NCI-H2171 (cell line): ENCODE results near the gene DAAM2.

Experiments
- DNase-seq: peaks from one replicate; lab custom pipeline; 2025; lab: John Stamatoyannopoulos, UW

The DAAM2 gene

DNA sequence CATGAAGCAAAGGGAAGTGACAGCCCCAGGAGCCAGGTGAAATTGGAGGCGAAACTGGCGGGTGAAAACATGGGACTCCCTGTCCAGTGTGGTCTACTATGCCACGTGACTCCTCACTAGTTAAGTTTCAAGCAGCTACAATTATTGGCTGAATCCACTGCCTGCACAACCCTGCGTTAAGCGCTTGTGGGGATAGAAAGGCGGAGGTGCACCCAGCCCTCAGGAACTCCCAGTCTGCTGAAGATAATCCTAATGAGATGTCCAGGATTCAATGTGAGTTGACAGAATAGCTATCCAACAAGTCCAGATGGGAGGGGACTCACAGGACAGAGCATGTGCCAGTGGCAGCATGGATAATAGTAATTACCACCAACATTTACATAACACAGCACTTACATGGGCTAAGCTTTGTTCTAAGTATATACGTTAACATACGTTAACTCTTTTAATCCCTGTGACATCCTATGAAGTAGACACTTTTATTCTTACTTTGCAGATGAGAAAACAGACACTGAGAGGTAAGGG lies 140.3 kb downstream of the DAAM2 start:
- DNase-seq, result no peak

DNA sequence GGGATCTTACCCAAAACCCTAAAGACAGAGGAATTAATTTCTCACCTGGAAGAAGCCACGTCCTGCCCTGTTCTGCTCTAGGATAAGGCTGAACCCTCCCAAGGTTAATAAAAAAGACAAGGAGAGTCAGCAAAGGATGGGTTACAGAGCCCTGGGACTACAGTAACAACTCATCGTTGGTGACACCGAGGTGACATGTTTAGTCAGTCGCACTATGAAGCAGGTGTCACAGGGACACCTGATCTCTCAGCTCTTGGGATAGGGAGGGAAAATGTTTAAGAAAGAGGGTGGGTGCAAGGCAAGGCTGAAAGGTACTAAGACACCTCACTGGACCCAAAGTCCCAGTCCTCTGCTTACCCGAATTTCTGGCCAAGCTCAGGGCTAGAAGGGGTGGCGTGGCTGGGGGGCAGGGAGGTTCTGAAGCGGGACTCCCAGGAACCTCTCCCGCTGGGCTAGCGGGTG lies 141.5 kb downstream of the DAAM2 start:
- DNase-seq, result no peak

- DNase-seq, result peak; percentile 71
Observed at GRCh38 chr6:39934131-39934757, 142.1 kb downstream of the DAAM2 start, which contains the start of gene MOCS1. Gene MOCS1, minus strand, starts transcription at chr6:39934462. Its CDS starts 45 bp downstream, at chr6:39934417.

DNA sequence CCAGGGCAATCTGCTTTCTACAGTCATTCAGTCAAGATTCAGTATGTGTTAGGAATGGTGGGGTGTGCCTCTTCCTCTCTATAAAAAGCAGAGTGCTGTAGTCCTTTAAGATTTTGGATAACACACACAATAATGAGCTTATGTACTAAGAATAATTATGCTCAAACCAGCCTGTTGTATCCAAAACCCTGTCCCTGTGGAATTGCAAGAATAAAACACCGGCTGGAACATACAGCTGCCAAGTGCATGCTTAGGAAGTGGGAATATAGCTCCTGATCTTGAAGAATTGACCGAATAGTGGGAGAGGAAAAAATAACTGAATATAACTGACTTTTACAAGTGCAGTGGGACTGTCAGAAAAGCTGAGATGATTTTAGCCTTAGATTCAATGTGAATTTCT lies 143.1 kb downstream of the DAAM2 start:
- no peak for DNase-seq

DNA sequence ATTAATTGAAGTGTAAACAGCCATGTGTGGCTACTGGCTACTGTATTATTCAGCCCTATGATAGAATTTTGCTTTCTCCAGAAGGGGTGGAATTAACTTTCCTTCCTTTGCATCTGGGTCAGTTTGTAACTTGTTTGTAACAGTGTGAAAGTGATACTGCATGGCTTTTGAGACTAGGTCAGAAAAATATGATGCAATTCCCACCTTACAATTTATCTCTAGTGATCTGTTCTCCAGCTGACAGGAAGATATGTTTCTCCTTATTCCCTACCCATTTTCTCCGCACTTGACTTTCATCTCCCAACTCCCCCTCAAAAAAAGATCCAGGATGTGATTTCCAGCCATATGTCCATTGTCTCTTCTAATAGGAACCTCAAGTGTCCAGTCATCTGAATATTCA lies 144.7 kb downstream of the DAAM2 start:
- DNase-seq, result no peak

DNA sequence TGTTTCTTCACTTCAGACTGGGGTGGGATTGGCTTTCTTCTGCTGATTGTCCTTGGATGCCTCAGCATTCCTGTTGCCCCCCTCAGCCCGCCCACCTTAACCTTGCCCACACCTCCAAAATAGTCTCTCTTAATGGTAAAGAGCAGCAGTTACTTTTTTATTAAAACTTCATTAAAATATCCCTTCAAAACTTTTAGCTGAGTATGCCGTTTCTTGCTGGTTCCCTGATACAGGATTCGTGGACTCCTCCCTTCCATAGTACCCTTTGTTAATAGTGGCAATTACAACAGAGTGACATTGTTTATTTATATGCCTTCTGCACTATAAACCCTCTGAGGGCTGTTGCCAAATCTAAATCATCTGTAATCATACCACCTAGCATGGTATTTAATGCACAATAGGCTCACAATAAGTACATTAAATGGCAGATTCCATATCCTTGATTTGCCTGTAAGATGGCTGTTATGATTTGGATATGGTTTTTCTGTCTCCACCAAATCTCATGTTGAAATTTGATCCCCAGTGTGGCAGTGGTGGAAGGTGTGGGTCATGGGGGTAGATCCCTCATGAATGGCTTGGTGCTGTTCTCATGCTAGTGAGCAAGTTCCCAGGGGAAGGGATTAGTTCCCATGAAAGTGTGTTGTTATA lies 145.6 kb downstream of the DAAM2 start:
- no peak for DNase-seq

- DNase-seq, result peak; percentile 54
Observed at GRCh38 chr6:39938773-39939654, 146.8 kb downstream of the DAAM2 start.

DNA sequence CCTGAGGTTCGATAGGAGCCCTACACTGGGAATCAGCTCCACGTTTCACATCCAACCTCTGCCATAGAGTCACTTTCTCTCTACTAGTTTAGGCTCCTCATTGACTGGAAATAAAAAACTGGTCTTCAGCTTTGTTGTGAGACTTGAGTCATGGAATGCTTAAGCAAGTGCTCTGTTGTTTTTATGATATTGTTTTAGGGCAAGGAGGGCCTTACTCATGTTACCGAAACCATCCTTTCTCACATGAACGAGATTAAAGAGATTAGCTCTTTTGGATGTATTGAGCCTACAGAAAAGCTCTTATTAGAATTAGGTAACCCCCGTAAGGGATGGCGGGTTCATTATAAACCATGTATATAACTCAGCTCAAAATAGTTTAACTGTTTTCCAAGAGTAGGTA lies 149.0 kb downstream of the DAAM2 start:
- DNase-seq, result no peak

DNA sequence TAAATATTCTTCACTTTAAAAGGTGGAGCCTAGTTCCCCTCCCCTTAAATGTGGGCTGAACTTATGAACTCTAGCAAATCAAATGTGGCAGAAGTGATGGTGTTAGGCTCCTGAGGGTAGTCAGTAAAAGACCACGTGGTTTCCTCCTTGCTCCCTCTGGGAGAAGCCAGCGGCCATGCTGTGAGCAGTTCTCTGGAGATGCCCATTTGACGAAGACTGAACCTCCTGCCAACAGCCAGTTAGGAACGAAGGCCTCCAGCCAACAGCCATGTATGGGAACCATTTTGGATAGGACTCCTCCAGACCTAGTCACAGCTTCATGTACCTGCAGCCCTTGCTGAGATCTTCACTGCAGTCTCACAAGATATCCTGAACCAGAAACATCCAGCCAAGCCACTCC lies 149.6 kb downstream of the DAAM2 start:
- no peak for DNase-seq

- no peak for DNase-seq
Observed at GRCh38 chr6:39942903-39943580, 150.9 kb downstream of the DAAM2 start.

GRCh38 chr6:39945626-39946025 lies 153.4 kb downstream of the DAAM2 start:
- DNase-seq, result no peak

DNA sequence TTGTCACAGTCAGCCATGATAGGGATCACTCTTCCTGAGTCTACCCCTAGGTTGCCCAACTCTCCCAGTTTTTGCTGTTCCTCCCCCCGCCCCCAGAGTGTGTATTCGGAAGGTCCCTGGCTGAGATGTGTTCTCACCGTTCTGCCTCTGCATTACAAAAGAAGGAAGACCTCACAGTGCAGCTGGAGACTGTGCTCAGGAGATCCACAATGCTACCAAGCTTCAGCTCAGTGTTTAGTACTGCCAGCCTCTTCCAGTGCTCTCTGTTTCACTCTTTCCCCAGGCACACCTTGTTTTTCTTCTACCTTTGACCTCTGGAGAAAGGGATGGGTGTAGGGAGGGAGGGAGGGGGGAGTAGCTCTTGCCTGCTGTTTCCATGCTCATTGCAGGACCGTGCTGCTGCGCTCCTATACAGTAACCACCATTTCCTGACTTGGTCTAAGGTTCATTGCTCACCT lies 155.5 kb downstream of the DAAM2 start:
- DNase-seq, result no peak

GRCh38 chr6:39948199-39948791 lies 156.1 kb downstream of the DAAM2 start:
- no peak for DNase-seq

DNA sequence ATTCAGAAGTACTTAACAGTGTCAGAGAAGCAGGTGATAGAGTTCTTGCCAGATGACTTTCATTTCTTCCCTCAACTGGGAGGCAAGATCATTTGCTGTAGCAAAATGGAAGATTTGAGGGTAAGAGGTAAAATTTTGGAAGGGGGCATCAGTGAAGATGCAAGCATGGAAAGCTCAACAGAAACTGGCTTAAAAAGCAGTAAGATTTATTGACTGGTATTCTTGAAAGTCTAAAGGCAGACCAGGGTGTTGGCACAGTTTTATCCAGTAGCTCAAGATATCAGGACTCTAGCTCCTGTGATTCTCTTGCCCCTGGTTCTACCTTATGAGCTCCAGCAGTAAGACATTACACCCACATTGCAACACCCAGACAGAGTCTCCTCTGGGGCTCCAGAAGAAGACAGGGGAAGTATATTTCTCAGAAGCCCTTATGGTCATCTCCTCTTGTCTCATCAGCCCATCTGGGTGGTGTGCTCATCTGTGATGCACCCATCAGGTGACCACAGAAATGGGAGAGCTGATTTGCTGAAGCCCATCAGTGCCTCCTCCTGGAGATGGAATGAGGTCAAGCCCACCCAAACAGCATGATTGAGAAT lies 158.0 kb downstream of the DAAM2 start:
- no peak for DNase-seq

DNA sequence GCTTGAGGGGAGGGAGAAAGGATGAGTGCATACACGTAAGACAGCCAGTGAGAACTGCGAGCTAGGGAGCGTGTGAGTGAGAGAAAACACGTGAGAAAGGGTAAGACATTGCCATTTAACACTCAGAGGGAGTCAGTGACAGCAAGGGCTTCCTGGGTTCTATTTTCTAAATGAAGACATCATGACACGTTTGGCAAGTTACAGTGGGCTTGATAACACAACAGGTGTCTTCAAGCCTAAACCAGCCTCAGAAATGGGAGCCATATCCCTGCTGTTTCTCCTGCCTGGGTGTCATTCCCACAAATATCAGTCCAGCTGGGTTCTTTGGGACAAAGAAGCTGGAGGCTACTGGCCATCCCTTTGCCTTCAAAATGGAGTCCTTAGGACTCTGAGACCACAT lies 159.0 kb downstream of the DAAM2 start:
- DNase-seq, result no peak

DNA sequence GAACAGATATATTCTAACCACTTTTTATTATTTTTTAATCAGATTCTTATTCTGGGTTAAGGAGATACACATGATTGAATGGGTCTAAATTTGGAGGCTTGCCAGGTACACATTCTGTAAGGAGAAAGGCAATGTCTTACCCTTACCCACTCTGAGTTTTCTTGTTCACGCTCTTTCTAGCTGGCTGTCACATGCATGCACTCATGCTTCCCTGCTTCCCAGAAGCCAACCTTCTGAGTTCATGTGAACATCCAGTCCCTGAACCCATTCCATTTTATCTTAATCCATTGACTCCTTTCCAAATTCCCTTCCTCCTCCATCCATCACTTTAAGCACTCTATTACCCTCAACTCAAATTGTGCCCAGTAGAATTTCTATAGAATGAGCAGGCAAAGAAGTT lies 159.5 kb downstream of the DAAM2 start:
- DNase-seq, result no peak

DNA sequence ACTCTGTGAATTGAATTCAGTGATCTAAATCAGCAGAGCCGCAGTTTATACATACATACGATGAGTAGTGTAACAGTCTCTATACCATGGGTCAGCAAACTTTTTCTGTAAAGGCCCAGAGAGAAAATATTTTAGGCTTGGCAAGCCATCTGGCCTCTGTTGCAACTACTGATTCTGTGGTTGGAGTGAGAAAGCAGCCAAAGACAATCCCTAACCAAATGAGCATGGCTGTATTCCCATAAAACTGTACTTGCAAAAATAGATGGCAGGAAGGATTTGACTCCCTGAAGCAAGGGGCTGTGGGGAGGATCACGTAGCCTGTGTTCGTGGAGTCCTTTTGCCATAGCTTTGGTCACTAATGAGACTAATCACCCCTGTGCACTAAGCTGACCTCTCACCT lies 160.0 kb downstream of the DAAM2 start:
- DNase-seq, result no peak

- no peak for DNase-seq
Observed at GRCh38 chr6:39953076-39953618, 161.0 kb downstream of the DAAM2 start.
